GM13977 (cell line): Measurements from ENCODE around the gene GUCY1A2.

Experiments used
- DNase-seq: peaks from one replicate; pipeline ENCODE4 v3.0.0; 2012; ENCODE audit warnings: low spot score
- in situ Hi-C: fragments of 300-500 bp; cut with MboI; formaldehyde crosslinking; loops from one replicate; pipeline ENCODE4 v1.12.0; 2022; ENCODE audit warnings: low sequenced_read_pairs, low pct_unique_long_range_greater_than_20kb, mixed read lengths, inconsistent platforms; ENCODE audit not compliant: unreplicated experiment
- TF ChIP-seq, protein P1 (sequence below): IDR thresholded peaks from 2 replicates; pipeline ENCODE4 v1.5.1; 2012; ENCODE audit warnings: mild to moderate bottlenecking, control low read depth; ENCODE audit not compliant: insufficient read depth; ENCODE audit errors: extremely low read depth, missing control alignments

Gene GUCY1A2

DNA sequence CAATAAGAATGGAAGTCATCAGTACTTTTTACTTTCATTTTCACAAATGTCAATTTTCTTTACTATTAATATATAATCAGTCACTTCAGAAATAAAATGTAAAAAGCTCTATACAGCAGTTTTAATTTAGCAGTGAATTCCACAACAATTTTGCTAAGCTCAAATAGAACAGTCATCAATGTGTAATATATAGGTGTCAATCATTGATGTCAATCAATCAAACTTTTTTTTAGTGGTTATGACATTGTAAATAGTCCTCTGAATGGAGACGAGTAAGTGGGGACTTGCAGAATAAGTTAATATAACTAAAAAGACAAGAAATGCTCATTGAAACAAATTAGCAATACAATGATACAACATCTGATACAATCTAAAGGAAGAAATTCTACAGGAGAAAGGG, 327.4 kb downstream of the GUCY1A2 start:
- TF ChIP-seq, protein P1, sequence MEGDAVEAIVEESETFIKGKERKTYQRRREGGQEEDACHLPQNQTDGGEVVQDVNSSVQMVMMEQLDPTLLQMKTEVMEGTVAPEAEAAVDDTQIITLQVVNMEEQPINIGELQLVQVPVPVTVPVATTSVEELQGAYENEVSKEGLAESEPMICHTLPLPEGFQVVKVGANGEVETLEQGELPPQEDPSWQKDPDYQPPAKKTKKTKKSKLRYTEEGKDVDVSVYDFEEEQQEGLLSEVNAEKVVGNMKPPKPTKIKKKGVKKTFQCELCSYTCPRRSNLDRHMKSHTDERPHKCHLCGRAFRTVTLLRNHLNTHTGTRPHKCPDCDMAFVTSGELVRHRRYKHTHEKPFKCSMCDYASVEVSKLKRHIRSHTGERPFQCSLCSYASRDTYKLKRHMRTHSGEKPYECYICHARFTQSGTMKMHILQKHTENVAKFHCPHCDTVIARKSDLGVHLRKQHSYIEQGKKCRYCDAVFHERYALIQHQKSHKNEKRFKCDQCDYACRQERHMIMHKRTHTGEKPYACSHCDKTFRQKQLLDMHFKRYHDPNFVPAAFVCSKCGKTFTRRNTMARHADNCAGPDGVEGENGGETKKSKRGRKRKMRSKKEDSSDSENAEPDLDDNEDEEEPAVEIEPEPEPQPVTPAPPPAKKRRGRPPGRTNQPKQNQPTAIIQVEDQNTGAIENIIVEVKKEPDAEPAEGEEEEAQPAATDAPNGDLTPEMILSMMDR: no peak
- DNase-seq: no peak
- in situ Hi-C loops: no loop called here

- TF ChIP-seq, protein P1: no peak
Observed at GRCh38 chr11:106684944-106685343, 333.3 kb downstream of the GUCY1A2 start.

GRCh38 chr11:106683435-106683834, 334.8 kb downstream of the GUCY1A2 start:
- in situ Hi-C loops: no loop called here
- TF ChIP-seq, protein P1: no peak
- DNase-seq: no peak

More at GRCh38 chr11:106684944-106685343, 333.3 kb downstream of the GUCY1A2 start:
- no peak for DNase-seq
- in situ Hi-C loops: no loop called here

DNA sequence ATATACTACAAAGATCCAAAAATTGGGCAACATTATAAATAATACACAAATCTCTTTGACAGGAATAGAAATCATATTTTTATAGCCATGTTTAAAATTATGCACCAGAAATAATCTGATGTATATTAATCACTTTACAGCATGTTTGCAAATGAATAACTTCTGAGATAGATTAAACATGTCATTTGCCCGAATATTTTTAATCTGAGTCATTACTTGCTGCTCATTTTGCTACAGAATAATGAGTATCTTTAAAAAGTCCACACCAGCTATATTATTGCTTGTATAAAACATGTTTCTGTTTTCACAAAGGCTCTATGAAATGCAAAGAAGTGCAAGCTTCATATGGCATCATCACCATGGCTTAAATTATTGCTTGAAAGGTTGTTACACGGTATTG, 336.8 kb downstream of the GUCY1A2 start:
- no peak for DNase-seq
- TF ChIP-seq, protein P1: no peak
- in situ Hi-C loops: no loop called here

DNA sequence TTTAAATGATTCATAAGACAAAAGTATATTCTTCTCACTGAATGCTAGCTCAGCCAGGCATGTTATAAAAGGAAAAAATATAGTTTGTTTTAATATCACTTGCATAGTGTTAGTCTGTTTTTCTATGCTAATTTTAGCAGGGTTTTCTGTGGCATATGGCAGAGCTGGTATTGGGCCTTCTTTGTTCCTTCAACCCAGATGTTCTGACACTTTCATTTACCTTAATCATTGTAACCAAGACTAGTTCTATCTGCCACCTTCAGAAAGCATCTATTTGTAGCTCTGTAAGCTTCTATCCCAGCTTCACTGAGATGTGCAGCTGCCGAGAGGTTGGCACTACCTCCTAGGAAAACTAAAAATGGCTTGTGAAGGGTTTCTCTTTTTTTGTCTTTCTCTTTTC, 338.7 kb downstream of the GUCY1A2 start:
- in situ Hi-C loops: no loop called here
- no peak for DNase-seq
- TF ChIP-seq, protein P1: no peak

DNA sequence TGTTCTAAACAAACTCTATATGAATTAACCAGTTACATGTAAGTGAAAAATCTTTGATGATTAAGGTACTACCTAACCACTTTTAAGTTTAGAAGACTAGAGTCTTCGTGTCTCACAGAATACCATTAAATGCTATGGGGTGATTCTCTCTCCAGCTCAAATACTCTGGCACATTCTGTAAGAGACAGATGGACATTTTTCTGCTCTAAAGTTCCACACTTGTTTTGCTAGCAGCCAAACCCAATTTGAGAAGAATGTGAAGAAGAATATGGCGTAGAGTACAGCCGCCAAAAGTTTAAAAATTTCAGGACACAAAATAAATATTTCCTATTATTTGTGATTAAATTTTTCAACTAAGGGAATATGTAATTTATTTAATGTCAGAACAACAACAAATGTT, 339.1 kb downstream of the GUCY1A2 start:
- DNase-seq: no peak
- TF ChIP-seq, protein P1: no peak
- in situ Hi-C loops: no loop called here

DNA sequence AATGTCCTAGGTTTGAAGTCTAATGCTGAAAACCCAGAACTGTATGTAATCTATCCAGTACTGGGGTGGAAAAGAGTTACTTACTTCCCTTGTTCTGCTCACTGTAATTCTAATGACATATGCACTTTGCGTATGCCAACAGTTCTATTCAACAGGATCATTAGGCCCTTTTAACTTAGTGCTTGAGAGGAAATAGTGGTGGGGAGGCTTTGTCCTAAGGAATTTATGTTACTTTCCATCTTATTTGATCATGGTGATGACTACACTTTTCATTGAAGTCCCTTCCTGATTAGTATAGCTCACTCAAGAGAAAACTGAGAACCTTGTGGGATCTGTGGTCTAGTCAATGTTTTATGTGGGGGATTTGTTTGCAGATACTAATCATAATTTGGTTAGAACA, 348.2 kb downstream of the GUCY1A2 start:
- in situ Hi-C loops: no loop called here
- TF ChIP-seq, protein P1: no peak
- no peak for DNase-seq
